GM19023 (cell line): Measurements from ENCODE around the gene MYO1C.
A peak's percentile ranks its signal among the peaks of the same experiment; 100 is the strongest.
"Not testable (repeated sequence)": the region's sequence is repeated elsewhere in the genome, so short reads cannot be mapped to it uniquely, and the experiment has no call there.

Experiments used
- ATAC-seq: cut with Tn5 transposase; IDR thresholded peaks from one replicate; pipeline ENCODE4 v1.9.1; 2021; ENCODE audit warnings: mild to moderate bottlenecking, moderate library complexity; ENCODE audit not compliant: unreplicated experiment

MYO1C gene, protein sequence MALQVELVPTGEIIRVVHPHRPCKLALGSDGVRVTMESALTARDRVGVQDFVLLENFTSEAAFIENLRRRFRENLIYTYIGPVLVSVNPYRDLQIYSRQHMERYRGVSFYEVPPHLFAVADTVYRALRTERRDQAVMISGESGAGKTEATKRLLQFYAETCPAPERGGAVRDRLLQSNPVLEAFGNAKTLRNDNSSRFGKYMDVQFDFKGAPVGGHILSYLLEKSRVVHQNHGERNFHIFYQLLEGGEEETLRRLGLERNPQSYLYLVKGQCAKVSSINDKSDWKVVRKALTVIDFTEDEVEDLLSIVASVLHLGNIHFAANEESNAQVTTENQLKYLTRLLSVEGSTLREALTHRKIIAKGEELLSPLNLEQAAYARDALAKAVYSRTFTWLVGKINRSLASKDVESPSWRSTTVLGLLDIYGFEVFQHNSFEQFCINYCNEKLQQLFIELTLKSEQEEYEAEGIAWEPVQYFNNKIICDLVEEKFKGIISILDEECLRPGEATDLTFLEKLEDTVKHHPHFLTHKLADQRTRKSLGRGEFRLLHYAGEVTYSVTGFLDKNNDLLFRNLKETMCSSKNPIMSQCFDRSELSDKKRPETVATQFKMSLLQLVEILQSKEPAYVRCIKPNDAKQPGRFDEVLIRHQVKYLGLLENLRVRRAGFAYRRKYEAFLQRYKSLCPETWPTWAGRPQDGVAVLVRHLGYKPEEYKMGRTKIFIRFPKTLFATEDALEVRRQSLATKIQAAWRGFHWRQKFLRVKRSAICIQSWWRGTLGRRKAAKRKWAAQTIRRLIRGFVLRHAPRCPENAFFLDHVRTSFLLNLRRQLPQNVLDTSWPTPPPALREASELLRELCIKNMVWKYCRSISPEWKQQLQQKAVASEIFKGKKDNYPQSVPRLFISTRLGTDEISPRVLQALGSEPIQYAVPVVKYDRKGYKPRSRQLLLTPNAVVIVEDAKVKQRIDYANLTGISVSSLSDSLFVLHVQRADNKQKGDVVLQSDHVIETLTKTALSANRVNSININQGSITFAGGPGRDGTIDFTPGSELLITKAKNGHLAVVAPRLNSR

GRCh38 chr17:1492249-1493206 lies at the start of gene MYO1C:
TSS of gene MYO1C (minus strand) at chr17:1492686. CDS start at chr17:1492487, 199 bp downstream.
- ATAC-seq: no peak

DNA sequence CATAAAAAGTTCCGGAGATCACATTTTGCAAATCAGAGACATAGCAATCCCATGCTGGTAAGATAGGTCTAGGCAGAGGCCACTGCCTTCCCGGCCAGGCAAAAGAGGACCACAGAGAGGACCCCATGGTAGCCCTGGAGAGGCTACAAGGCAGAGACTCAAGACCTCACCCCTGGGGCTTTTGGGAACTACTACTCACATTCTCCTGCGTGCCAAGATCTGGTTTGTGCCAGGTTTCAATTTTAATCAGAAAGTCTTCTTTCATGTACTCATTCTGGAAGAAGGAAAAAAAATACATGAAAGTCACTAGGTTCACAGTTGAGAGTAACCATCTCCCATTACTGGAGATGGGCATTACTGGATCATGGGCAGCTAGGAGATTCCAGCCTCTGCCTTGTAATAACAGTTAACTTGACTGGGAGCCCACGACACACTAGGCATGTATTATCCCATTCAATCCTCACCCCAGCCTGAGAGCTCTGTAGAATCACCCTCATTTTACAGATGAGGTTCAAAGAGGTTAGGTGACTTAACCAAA lies 49.0 kb upstream of the MYO1C start:
- ATAC-seq: no peak

DNA sequence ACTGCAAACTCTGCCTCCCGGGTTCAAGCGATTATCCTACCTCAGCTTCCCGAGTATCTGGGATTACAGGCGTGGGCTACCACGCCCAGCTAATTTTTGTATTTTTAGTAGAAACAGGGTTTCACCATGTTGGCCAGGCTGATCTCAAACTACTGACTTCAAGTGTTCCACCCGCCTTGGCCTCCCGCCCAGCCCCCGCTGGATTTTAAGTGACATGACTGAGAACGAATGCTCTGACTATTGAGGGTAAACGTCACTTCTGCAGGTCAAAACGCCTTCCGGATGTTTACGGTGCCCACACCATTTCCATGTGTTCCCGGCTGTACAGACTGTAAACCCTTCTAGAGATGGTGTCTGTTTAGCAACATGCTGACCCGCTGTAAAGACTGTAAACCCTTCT lies 47.3 kb upstream of the MYO1C start:
- ATAC-seq: no peak

GRCh38 chr17:1535737-1536136 lies 43.3 kb upstream of the MYO1C start:
- no peak for ATAC-seq

GRCh38 chr17:1533661-1534325 lies 41.3 kb upstream of the MYO1C start:
- no peak for ATAC-seq

DNA sequence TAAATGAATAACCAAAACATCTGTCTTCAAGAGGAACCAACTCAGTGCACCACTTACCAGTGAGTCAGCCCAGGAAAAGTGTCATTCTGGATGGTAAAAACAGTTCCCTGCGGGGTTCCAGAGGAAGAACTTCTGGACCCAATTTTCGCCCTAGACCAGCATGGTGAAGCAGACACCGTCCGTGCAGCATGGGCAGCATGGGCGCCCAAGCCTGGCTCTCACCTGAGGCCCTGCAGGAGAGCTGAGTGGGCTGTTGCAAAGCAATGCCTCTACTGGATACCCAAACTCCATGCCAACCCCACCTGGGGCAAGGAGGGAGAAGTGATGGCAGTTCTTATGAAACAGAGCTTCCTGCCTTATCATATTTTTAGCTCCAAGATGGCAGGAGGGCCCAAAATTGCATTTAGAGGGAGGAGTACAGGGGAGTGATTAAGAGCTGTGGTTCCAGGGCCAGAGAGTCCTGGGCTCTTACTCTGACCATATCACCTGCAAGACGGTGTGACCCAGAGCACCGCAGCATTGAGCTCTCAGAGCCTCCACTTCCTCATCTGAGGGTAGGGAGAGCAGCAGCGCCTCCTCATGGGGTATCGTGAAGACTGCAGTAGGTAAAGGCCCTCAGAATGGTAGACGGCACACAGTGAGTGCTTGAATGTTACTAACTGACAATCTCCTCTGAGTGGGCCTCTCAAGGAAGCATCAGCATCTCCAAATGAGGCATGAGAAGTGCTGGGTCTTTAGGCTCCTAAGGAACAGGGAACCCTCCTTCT lies 40.5 kb upstream of the MYO1C start:
- ATAC-seq: no peak

DNA sequence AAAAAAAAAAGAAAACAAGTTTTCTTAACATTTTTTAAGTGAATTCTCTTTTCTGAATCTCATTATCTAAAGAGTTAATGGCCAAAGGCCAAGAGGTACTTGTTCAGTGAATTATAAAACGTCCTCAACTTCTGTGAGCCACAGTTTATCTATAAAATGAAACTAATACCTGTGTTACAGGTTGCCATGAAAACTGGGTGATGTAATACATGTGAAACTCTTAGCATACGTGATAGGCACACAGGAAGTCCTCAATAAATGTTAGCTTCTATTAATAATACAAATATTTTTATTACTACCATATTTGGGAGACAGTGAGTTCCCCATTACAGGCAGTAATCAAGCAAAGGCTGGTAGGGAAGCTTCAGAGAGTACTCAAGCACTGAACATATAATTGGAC lies 37.4 kb upstream of the MYO1C start:
- ATAC-seq: no peak

DNA sequence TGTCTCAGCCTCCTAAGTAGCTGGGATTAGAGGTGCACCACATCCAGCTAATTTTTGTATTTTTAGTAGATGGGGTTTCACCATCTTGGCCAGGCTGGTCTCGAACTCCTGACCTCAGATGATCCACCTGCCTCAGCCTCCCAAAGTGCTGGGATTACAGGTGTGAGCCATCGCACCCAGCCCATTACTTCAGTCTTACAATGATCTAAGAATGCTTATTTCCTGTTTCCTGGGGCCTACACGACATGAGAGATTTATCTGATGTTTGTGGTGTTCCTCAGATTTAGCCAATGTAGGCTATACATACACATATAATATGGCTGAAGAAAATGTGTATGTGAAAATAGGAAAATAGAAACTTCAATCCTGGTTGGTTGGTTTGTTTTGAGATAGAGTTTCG lies 34.4 kb upstream of the MYO1C start:
- ATAC-seq: not testable (repeated sequence)

DNA sequence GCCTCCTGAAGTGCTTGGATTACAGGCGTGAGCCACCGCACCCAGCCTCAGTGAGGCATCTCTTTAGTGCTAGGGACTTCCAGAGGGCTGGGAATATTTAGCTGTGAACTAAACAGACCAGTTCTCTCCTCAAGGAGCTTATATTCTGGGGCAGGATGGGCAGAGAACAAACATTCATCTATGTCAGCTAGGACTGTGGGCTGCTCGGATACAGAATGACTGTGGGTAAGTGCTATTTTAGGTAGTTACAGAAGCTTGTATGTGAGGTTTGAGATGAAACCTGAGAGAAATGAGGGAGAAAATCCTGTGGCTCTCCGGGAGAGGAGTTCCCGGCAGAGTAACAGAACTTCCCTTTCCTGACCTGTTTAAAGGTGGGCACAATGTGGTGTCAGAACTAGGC lies 30.1 kb upstream of the MYO1C start:
- ATAC-seq: no peak

GRCh38 chr17:1521086-1521640 lies 28.7 kb upstream of the MYO1C start:
- no peak for ATAC-seq

DNA sequence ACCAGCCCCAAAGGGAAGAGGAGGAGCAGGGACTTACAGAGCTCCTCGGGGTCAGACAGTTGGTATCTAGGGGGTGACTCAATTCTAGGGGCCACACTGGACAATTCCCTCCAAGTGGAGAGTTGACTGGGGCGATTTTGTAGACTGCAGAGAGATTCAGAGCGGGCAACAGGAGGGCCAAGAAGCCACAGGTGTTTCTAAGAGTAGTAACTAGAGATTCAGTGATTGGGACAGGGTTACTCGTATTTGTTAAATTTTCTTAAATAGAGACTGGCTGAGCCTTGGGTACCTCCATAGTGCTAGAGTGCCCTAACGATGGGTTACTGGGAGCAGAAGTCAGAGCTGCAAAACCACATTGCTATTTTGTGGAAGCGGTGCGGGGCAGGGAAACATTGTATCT lies 27.2 kb upstream of the MYO1C start:
- ATAC-seq: no peak

- no peak for ATAC-seq
Measured at GRCh38 chr17:1518410-1518809, 25.9 kb upstream of the MYO1C start.

DNA sequence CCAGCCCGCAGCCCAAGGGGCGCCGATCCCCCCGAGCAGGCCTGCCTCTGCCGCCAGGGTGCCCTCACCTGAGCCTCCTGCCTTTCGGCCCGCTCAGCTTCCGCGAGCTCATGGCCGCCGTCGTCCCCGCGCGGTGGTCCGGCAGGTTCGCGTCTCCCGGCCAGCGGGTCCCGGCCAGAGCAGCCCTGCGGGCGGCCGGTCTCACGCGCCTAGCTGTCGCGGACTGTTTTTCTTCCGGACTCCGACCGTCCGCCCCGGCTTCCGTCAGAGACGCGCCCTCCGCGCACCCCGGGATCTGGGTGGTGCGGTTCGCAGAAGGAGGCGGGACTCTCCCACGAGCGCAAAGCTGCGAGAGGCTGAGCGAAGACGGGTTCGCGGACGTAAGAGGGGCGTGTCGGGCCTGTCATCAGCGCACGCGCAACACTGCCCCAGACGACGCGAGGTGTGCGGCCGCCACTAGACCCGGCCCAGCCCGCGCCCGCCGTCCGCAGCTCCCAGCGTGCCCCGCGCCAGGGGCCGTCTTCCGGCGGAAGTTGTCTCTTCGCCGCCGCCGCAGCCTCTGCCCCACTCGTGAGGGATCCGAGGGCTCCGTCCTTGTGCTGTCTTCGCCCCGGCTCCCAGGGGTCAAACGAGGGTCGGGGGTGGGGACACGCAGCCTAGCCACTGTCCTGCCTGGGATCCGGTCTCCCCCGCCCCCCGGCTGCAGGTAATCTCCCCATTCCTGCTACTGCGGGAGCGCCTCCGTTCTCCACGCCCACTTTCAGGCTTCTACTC lies 24.1 kb upstream of the MYO1C start, which contains the start of gene INPP5K:
TSS of gene INPP5K (minus strand) at position 225 of the 774 bp plus-strand sequence. CDS start at position 112, 113 bp downstream.
- ATAC-seq: peak; percentile 91

- ATAC-seq: no peak
Measured at GRCh38 chr17:1515640-1516387, 23.3 kb upstream of the MYO1C start.

- ATAC-seq: no peak
Measured at GRCh38 chr17:1512351-1512750, 19.9 kb upstream of the MYO1C start.

- ATAC-seq: no peak
Measured at GRCh38 chr17:1511756-1512321, 19.4 kb upstream of the MYO1C start.

- no peak for ATAC-seq
Measured at GRCh38 chr17:1511290-1511689, 18.8 kb upstream of the MYO1C start.
